Measurements from ENCODE around the gene DAPK2.

- TF ChIP-seq POLR2A (IDR thresholded peaks at IDR 0.05) (no peak), CTCF (IDR thresholded peaks at IDR 0.05) (no peak)
Observed at GRCh38 chr15:63970621-63971426, 75.5 kb downstream of the DAPK2 start.
